KMS-11 (cell line): Measurements from ENCODE around the gene CCDC154.

Experiments used
- H2AFZ ChIP-seq: fragments of 200-600 bp; sonication (generic); 2 replicates; pipeline ENCODE4 v1.6.1; 2016; ENCODE audit warnings: antibody characterized with exemption, mixed run types, low read depth
- H3K27ac ChIP-seq: fragments of 200-600 bp; sonication (generic); 2 replicates; pipeline ENCODE4 v1.6.1; 2016; ENCODE audit warnings: mild to moderate bottlenecking, mixed run types
- H3K27me3 ChIP-seq: fragments of 200-600 bp; sonication (generic); 2 replicates; pipeline ENCODE4 v1.6.1; 2017; ENCODE audit warnings: mild to moderate bottlenecking, low read depth, mixed run types, moderate library complexity; ENCODE audit not compliant: insufficient read depth
- H3K36me3 ChIP-seq: fragments of 200-600 bp; sonication (generic); 2 replicates; pipeline ENCODE4 v1.6.1; 2017; ENCODE audit warnings: mild to moderate bottlenecking, mixed run types; ENCODE audit not compliant: insufficient read depth
- H3K4me1 ChIP-seq: fragments of 200-600 bp; sonication (generic); 2 replicates; pipeline ENCODE4 v1.6.1; 2016; ENCODE audit warnings: mild to moderate bottlenecking, low read depth, mixed run types; ENCODE audit not compliant: poor library complexity, severe bottlenecking
- H3K4me2 ChIP-seq: fragments of 200-600 bp; sonication (generic); 2 replicates; pipeline ENCODE4 v1.7.0; 2016; ENCODE audit warnings: mild to moderate bottlenecking, mixed run types
- H3K4me3 ChIP-seq: fragments of 200-600 bp; sonication (generic); IDR thresholded peaks from 2 replicates; pipeline ENCODE4 v1.6.1; 2017; ENCODE audit warnings: low read depth, low read length, mixed read lengths; ENCODE audit not compliant: insufficient read depth
- H3K79me2 ChIP-seq: fragments of 200-600 bp; sonication (generic); 2 replicates; pipeline ENCODE4 v1.6.1; 2016; ENCODE audit warnings: low read depth, mixed run types; ENCODE audit not compliant: insufficient read depth
- H3K9ac ChIP-seq: fragments of 200-600 bp; sonication (generic); 2 replicates; pipeline ENCODE4 v1.6.1; 2016; ENCODE audit warnings: mild to moderate bottlenecking, mixed run types
- H4K20me1 ChIP-seq: fragments of 200-600 bp; sonication (generic); 2 replicates; pipeline ENCODE4 v1.6.1; 2016; ENCODE audit warnings: mild to moderate bottlenecking, mixed run types; ENCODE audit not compliant: insufficient read depth
- CTCF ChIP-seq: fragments of 200-600 bp; sonication (generic); conservative IDR thresholded peaks from 2 replicates; pipeline ENCODE4 v1.6.1; 2017; ENCODE audit warnings: low read depth, mild to moderate bottlenecking, antibody characterized with exemption, low read length, moderate library complexity, mixed read lengths

CCDC154 gene

GRCh38 chr16:1464894-1465566 lies 20.7 kb upstream of the CCDC154 start:
- Histone ChIP-seq H2AFZ (no peak overlapping the region), H3K9ac (no peak overlapping the region), H3K36me3 (no peaks in the 10 kb centered on the region), H3K4me2 (no peak overlapping the region), H3K4me3 (no peak overlapping the region), H3K27me3 (no peaks in the 10 kb centered on the region), H4K20me1 (no peaks in the 10 kb centered on the region), H3K79me2 (no peaks in the 10 kb centered on the region; the same call in 1 of the 2 replicates), H3K4me1 (no peaks in the 10 kb centered on the region), H3K27ac (no peak overlapping the region)
- TF ChIP-seq CTCF: no peak

DNA sequence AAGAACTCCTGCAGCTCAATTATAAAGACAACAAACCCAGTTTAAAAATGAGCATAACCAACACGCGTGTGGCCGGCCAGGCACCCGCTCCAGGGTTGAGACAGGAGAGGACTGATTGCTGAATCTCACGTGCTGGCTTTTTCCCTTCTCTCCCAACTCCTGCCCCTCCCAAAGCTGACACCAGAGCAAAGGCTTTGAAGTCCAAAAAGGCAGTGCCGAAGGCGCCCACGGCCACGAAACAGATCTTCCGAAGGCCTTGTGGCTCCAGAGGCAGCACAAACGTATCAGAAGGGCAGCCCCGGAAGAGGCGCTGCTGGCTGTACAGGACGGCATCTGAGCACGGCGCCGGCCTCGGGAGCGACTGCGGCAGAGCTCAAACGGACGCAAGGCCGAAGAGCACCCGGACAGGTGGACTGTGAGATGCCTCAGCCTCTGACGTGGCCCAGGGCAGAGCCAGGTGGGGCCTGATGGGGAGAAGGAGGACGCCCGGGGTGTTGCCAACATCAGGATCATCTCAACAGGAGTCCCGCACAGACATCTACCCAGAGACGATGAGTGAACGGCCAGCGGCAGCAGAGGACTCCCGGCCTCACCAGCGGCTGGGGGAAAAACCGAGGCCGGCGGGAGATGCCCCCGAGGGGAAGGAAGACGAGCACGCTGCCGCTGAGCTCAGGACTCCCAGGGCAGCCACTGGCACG lies 20.0 kb upstream of the CCDC154 start:
- H3K4me2 ChIP-seq: no peak overlapping the region
- H2AFZ ChIP-seq: no peak overlapping the region
- H3K9ac ChIP-seq: no peak overlapping the region
- H4K20me1 ChIP-seq: no peaks in the 10 kb centered on the region
- no peak overlapping the region for H3K27ac ChIP-seq
- TF ChIP-seq CTCF: no peak
- H3K36me3 ChIP-seq: no peaks in the 10 kb centered on the region
- no peak overlapping the region for H3K4me3 ChIP-seq
- H3K27me3 ChIP-seq: no peaks in the 10 kb centered on the region
- H3K4me1 ChIP-seq: no peaks in the 10 kb centered on the region
- no peaks in the 10 kb centered on the region; the same call in 1 of the 2 replicates for H3K79me2 ChIP-seq

DNA sequence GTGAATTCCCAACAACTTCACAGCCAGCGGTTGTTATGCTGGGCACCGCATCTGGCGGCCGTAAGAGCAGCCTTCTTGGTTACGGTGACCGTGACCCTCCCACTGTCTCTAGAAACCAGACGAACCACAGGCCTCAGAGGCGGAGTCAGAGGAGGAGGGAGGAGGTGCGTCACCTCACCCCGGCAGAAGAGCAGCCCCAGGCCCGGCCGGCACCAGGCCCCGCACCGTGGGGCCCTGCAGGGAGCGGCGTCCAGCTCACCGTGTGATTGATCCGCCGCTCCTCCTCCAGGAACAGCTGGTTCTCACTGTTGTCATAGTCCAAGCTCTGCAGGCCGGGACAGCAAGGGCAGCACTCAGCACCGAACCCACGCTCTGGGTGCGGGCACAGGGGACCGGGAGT lies 16.8 kb upstream of the CCDC154 start:
- H3K27ac ChIP-seq: no peak overlapping the region
- H3K4me1 ChIP-seq: no peaks in the 10 kb centered on the region
- no peaks in the 10 kb centered on the region for H3K27me3 ChIP-seq
- H3K79me2 ChIP-seq: no peaks in the 10 kb centered on the region
- H2AFZ ChIP-seq: no peak overlapping the region
- H3K4me3 ChIP-seq: no peak overlapping the region
- H4K20me1 ChIP-seq: no peaks in the 10 kb centered on the region
- no peak overlapping the region for H3K9ac ChIP-seq
- no peaks in the 10 kb centered on the region for H3K36me3 ChIP-seq
- no peak overlapping the region for H3K4me2 ChIP-seq
- TF ChIP-seq CTCF: no peak

GRCh38 chr16:1460602-1461138 lies 16.3 kb upstream of the CCDC154 start:
- Histone ChIP-seq H4K20me1 (no peaks in the 10 kb centered on the region), H2AFZ (no peak overlapping the region), H3K4me2 (no peak overlapping the region), H3K4me3 (no peak overlapping the region), H3K36me3 (no peaks in the 10 kb centered on the region), H3K4me1 (no peaks in the 10 kb centered on the region), H3K79me2 (no peaks in the 10 kb centered on the region), H3K27ac (no peak overlapping the region), H3K9ac (no peak overlapping the region), H3K27me3 (no peaks in the 10 kb centered on the region)
- TF ChIP-seq CTCF: no peak
